K562 treated with DMSO at 1 percent for 4 hours (cell line): ENCODE results near the gene PRPF31. TPM values are rescaled to one million over a fixed set of nuclear protein-coding genes. Genes with fewer than 3 reads are reported as not detected.

Source experiments
- total RNA-seq: library from RNA; unstranded; fragments of 300-600 nt; gene quantifications from 2 replicates; pipeline ENCODE4 v1.2.3, GENCODE V29; 2022; ENCODE audit not compliant: insufficient read depth

The PRPF31 gene, protein sequence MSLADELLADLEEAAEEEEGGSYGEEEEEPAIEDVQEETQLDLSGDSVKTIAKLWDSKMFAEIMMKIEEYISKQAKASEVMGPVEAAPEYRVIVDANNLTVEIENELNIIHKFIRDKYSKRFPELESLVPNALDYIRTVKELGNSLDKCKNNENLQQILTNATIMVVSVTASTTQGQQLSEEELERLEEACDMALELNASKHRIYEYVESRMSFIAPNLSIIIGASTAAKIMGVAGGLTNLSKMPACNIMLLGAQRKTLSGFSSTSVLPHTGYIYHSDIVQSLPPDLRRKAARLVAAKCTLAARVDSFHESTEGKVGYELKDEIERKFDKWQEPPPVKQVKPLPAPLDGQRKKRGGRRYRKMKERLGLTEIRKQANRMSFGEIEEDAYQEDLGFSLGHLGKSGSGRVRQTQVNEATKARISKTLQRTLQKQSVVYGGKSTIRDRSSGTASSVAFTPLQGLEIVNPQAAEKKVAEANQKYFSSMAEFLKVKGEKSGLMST
- 62.7 and 68.2 TPM in 2 replicates for total RNA-seq

GRCh38 chr19:54115109-54116063 lies at the start of gene PRPF31, which contains the start of gene TFPT:
Gene PRPF31 (plus strand): TSS chr19:54115754. CDS start chr19:54118279, 2,525 bp downstream.
Gene TFPT (minus strand): TSS chr19:54115657. CDS start chr19:54115269, 388 bp downstream.

GRCh38 chr19:54081032-54081431 lies 34.5 kb upstream of the PRPF31 start, which contains the start of gene TARM1:
Gene TARM1 (minus strand): TSS chr19:54081365. CDS start chr19:54081340, 25 bp downstream.

DNA sequence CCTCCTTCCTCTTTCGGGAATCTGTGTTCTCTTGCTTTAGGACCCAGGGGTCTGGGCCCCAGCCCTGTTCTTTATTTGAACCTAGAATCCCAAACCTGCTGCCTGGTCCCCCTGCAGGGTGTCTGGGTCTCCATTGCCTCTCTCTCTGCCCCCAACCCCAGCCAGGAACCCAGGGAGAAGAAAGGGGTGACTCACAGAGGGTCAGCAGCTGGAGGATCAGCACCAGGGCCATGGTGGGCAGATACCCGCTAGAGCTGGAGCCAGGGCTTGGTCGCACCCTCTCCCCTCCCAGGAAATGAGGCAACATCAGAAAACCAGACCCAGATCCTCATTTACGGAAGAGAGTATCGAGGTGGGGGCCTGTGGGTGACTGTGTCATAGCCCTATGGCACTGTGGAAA lies 15.0 kb upstream of the PRPF31 start, which contains the start of gene OSCAR:
OSCAR (minus strand) TSS at position 243 of the 400 bp plus-strand sequence; CDS start at position 232, 11 bp downstream.

DNA sequence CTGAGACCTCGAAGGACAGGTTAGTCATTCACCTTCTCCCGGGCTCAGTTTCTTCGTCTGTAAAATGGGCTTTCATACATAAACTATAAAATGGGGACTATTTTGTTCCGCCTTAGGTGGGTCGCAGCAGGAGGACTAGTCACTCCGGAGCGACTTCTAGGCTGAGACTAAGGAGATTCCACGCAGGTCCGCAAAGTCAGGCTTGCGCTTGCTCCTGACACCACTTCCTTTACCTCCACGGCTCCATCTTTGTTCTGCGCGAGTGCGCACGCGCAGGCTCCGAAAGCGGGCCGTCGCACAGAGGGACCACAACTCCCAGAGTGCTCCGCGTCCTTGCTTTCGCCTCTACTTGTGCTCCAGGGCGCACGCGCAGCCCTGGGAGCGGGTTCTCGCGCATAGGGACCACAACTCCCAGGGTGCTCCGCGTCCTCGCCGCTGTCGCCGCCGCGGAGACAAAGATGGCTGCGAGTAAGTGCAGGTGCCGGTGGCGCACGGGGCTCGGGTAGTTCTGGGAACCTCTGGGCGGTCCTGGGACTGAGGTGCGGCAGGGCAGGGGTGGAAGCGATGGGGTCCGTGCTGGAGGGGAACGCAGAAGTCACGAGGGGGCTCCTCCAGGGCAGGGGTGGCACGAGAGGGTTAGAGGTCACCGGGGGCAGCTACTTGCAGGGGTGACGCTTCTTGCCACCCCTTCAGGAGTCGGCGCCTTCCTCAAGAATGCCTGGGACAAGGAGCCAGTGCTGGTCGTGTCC lies 13.0 kb upstream of the PRPF31 start, which contains the start of gene NDUFA3:
NDUFA3 (plus strand) TSS at position 435 of the 749 bp plus-strand sequence; CDS start at position 459, 24 bp downstream.

DNA sequence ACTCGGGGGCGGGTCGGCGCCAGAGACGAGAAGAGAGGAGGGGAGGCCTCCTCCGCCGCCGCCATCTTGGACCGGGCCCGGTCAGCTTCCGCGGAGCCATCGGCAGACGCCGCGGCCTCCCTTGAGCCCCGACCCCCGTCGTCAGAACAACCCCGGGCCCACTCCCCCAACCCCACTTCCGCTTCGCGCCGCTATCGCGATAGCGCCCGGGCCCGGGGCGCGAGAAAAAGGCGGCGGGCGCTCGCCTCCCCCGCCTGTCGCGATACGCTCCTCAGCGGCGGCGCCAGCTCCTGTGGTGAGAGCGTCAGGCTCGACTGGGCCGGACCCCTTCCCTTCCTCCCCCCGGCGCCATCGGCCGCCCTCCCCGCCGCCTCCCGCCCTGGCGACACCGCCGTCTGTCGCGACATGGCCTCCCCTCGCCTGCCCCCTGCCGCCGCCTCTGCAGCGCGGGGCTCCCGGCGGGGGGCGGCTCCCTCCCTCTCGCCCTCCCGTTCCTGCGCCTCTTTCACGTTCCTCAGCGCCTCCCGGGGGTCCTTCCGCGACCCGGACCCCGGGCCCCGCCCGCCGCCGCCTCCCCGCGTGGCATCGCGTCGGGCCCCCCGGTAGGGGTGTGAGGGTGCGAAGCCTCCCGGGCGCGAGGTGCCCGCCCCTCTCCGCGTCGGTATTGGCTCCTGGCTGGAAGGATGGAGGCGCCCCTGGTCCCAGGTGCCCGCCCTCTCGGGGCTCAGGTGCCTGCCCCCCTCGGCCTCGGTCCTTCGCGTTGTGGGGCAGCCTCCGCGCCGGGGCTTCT lies 22.3 kb downstream of the PRPF31 start, which contains the start of gene CNOT3:
CNOT3 (plus strand) TSS at position 64 of the 790 bp plus-strand sequence. CDS start 5,217 bp downstream, outside the sequence.

GRCh38 chr19:54159352-54160181 lies 44.0 kb downstream of the PRPF31 start, which contains the start of gene LENG1:
Gene LENG1 (minus strand): TSS chr19:54159721. CDS start chr19:54159695, 26 bp downstream.

GRCh38 chr19:54172471-54173358 lies 57.2 kb downstream of the PRPF31 start, which contains the start of gene TMC4:
Gene TMC4 (minus strand): TSS chr19:54173160. CDS start chr19:54173117, 43 bp downstream.

Other genes starting within 250 kb of the PRPF31 start
- 31.9 and 42.1 TPM in 2 replicates for gene MYADM, start 247.9 kb upstream of the PRPF31 start, total RNA-seq
- not detected in 2 replicates for gene PRKCG, start 233.6 kb upstream of the PRPF31 start, total RNA-seq
- not detected in 2 replicates for gene CACNG7, start 206.5 kb upstream of the PRPF31 start, total RNA-seq
- gene CACNG8, start 152.8 kb upstream of the PRPF31 start, total RNA-seq, result not detected in 2 replicates
- not detected in 2 replicates for gene CACNG6, start 124.1 kb upstream of the PRPF31 start, total RNA-seq
- gene VSTM1, start 51.9 kb upstream of the PRPF31 start, total RNA-seq, result not detected in 2 replicates
- gene TARM1, start 34.4 kb upstream of the PRPF31 start, total RNA-seq, result not detected in 2 replicates
- 2.3 and 3.6 TPM in 2 replicates for gene OSCAR, start 15.0 kb upstream of the PRPF31 start, total RNA-seq
- 61.7 and 117 TPM in 2 replicates for gene NDUFA3, start 12.9 kb upstream of the PRPF31 start, total RNA-seq
- 7.9 and 11.9 TPM in 2 replicates for gene TFPT, start 97 bp upstream of the PRPF31 start, total RNA-seq
- 73.8 and 80.3 TPM in 2 replicates for gene CNOT3, start 22.0 kb downstream of the PRPF31 start, total RNA-seq
- 3.8 and 4.4 TPM in 2 replicates for gene LENG1, start 44.0 kb downstream of the PRPF31 start, total RNA-seq
- gene TMC4, start 57.4 kb downstream of the PRPF31 start, total RNA-seq, result 0.71 TPM in 1 of 2 replicates, not detected in the other
- 219 and 267 TPM in 2 replicates for gene MBOAT7, start 73.8 kb downstream of the PRPF31 start, total RNA-seq
- 50.4 and 59.5 TPM in 2 replicates for gene TSEN34, start 75.6 kb downstream of the PRPF31 start, total RNA-seq
- gene RPS9, start 85.1 kb downstream of the PRPF31 start, total RNA-seq, result 6,479 and 6,972 TPM in 2 replicates
- gene LILRB3, start 107.3 kb downstream of the PRPF31 start, total RNA-seq, result not detected in 2 replicates
- not detected in 2 replicates for gene LILRA6, start 127.0 kb downstream of the PRPF31 start, total RNA-seq
- not detected in 2 replicates for gene LILRB5, start 141.5 kb downstream of the PRPF31 start, total RNA-seq
- not detected in 2 replicates for gene LILRB2, start 165.4 kb downstream of the PRPF31 start, total RNA-seq
- not detected in 2 replicates for gene LILRA5, start 197.4 kb downstream of the PRPF31 start, total RNA-seq
- gene LILRA4, start 223.4 kb downstream of the PRPF31 start, total RNA-seq, result not detected in 2 replicates
- not detected in 2 replicates for gene LAIR1, start 249.2 kb downstream of the PRPF31 start, total RNA-seq